HL-60/S4 treated with phorbol 12-myristate 13-acetate at 8.2 ng/mL for 4 days and 3 days (cell line): ENCODE measurements around the gene LGR4.
"Not testable (repeated sequence)": the region's sequence is repeated elsewhere in the genome, so short reads cannot be mapped to it uniquely, and the experiment has no call there.

Experiments
- in situ Hi-C: fragments of 300-500 bp; cut with MboI; formaldehyde crosslinking; loops from 2 replicates; pipeline ENCODE4 v1.15.0; 2022; ENCODE audit warnings: low sequenced_read_pairs

Gene LGR4

GRCh38 chr11:27472398-27473016 lies at the start of gene LGR4:
Gene LGR4 (minus strand): TSS chr11:27472790. CDS start chr11:27472302, 488 bp downstream.
- in situ Hi-C loops: no loop called here

GRCh38 chr11:27520226-27520625 lies 47.6 kb upstream of the LGR4 start:
- in situ Hi-C loops: no loop called here

GRCh38 chr11:27518518-27518917 lies 45.9 kb upstream of the LGR4 start:
- in situ Hi-C loops: no loop called here

DNA sequence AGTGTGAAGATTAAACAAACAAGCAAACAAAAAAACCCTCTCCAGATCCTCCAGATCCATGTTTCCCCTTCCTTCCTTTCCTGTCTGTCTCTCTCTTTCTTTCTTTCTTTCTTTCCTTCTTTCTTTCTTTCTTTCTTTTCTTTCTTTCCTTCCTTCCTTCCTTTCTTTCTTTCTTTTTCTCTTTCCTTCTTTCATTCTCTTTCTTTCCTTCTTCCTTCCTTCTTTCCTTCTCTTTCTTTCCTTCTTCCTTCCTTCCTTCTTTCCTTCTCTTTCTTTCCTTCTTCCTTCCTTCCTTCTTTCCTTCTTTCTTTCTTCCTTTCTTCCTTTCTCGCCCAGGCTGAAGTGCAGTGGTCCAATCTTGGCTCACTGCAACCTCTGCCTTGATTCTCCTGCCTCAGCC lies 44.9 kb upstream of the LGR4 start:
- in situ Hi-C loops: not testable (repeated sequence)

- in situ Hi-C loops: no loop called here
Observed at GRCh38 chr11:27514558-27514957, 42.0 kb upstream of the LGR4 start.

GRCh38 chr11:27514076-27514475 lies 41.5 kb upstream of the LGR4 start:
- in situ Hi-C loops: no loop called here

DNA sequence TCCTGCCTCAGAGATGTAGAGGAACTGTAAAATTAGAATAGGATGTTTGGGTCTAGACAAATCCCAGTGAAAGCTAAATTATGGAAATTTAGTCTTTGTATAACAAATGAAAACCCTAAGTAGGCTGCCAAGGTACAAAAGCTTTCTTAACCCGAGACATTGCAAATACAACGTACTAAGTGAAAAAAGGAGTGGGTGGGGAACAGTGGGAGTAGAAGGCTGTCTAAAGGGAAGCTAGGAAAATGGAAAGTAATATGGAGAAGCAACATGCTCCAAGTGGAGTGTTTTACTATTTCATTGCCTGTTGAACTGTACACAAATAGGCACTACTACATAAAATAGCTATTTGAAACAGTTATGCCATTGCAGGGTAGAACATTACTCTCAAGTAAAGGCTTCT lies 40.8 kb upstream of the LGR4 start:
- in situ Hi-C loops: no loop called here

DNA sequence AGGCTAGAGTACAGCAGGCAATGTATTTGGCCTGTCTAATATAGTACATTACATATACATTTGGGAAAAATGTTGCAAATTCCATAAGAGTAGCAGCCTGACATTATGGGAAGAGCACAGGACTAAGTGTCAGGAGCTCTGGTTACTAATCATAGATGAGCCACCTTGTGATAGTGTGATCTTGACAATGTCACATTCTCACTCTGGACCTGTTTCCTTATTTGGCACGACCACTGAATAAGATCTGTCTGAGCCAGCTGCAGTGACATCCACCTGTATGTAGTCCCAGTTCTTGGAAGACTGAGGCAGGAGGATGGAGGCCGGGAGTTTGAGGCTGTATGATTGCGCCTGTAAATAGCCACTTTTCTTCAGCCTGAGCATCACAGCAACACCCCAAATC lies 39.6 kb upstream of the LGR4 start:
- in situ Hi-C loops: no loop called here

GRCh38 chr11:27509908-27510307 lies 37.3 kb upstream of the LGR4 start:
- in situ Hi-C loops: no loop called here

DNA sequence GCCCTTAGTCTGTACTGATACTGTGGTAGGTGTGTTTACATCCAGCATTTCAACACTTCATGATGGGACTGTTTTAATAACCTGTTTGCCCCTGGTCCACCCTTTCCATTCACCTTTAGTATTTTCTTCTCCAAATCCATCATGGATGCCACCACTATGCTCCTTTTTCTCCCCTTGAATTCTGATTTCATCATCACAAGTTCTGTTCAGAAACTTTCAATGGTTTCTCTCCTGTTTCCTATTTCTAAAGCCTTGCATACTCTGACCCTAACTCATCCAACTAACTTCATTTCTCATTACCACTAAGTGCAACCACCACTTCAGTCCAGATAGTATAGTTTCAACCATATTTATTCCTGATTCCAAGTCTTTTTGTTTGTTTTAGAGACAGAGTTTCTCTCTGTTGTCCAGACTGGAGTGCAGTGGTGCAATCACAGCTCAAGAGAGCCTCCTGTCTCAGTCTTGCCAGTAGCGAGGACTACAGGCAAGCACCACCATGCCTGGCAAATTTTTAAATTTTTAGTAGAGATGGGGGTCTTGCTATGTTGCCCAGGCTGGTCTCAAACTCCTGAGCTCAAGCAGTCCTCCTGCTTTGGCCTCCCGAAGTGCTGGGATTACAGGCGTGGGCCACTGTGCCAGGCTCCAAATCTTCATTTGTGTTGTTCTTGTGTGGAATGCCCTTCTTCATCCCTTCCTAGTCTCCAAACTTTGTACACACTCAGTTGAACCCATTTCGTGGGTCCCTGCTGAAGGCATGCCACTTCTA lies 35.1 kb upstream of the LGR4 start:
- in situ Hi-C loops: no loop called here

DNA sequence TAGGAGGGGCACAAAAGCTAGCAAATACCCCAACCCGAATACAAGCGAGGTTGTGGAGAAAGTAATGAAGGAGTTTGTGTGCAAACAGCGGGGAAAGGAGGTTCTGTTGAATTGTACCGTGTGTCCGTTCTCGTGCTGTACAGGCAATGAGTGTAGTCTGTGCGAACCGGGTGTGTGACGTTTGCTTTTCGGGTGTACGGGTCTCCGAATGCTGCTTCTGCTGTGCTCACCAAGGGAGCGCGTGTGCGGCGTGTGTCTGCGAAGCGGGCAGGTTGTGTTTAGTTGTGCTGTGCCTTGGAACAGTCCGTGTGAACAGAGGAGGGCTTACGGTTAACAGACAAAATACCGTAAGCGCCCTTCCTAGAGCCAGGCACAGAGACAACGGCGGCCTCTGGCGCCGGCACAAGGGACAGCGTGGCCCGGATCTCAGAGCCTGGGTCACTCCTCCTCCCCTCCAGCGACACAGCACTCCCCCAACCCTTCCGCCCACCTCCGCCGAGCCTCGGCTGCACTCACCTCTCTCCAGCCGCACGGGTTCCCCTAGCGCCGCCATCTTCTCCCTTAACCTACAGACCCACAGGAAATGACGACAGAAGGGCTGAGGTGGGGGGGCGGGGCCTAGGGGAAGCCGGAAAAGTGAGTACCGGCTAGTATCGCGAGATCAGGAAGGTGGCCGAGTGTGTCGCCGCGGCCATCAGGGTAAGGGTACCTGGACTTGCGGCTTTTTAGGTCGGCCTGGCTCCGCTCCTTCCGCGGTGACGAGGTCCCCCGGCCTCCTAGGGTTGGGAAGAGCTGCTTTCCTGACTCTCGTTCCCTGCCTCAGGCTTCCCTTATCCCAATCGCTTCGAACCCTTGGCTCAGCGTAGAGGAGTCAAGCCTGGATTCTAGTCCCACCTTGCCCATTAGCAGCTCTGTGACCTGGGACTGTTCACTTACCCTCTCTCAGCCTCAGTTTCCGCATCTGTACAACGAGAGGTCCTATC lies 33.9 kb upstream of the LGR4 start, which contains the start of gene LIN7C:
LIN7C (minus strand) TSS at position 570 of the 983 bp plus-strand sequence; CDS start at position 553, 17 bp downstream.
- in situ Hi-C loops: no loop called here

DNA sequence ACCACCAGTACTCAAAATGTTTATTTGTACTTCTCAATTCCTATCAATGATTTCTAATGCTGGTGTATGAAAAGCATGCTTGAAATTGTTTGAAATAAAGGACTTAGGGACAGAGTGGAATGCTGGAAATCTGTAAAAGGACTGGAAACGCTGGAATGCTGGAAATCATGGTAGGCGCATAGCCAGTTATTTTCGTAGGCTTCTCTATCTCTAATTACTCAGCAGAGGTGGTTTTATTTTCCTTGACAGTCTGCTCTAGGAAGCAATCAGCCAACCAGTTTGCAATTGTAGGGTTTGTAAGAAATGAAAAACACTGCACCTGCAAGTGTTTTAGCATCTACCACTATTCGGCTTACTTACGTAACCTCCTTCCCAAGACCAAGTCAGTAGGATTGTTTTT lies 33.2 kb upstream of the LGR4 start:
- in situ Hi-C loops: no loop called here

DNA sequence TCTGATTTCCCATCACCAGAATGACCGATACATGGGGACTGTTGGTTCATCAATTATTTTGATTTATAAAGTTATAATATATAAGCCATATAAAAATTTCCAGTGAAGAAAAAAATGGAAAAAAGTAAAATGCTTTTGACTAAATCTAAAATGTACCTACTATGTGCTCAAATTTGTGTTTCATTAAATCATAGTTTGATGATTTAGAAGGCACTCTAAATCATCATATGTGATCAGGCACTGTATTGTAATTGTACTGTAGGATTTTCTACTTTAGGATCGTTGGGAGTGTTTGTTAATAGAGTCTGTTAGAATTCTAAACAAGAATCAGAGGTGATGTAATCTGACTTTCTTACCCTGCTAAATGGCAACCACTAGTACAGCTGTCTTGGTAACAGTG lies 31.6 kb upstream of the LGR4 start:
- in situ Hi-C loops: no loop called here

- in situ Hi-C loops: no loop called here
Observed at GRCh38 chr11:27501100-27501499, 28.5 kb upstream of the LGR4 start.

GRCh38 chr11:27497911-27498310 lies 25.3 kb upstream of the LGR4 start:
- in situ Hi-C loops: loop anchor here (10.0 kb wide), 1 partner anchor 313 kb away; no protein-coding TSS in a partner anchor

- in situ Hi-C loops: loop anchor here (10.0 kb wide), 1 partner anchor 313 kb away; no protein-coding TSS in a partner anchor
Observed at GRCh38 chr11:27497284-27497866, 24.8 kb upstream of the LGR4 start.

DNA sequence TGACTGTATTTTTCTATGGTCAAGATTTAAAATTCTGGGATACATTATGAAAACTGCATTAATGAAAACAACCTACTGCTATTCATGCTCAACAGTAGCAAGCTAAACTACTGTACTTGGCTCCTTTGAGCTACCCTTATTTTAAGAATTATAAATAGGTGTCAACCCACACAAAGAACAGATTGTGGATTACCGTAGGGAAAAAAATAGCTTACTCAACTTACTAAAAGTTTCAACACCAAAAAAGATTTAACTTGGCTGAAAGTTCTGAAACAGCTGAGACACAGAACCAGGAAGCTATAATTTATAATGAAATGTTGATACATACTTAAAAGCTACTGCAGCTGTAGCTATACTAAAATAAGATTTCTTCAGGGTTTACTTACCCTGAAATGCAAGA lies 23.9 kb upstream of the LGR4 start:
- in situ Hi-C loops: loop anchor here (10.0 kb wide), 1 partner anchor 312 kb away; no protein-coding TSS in a partner anchor

DNA sequence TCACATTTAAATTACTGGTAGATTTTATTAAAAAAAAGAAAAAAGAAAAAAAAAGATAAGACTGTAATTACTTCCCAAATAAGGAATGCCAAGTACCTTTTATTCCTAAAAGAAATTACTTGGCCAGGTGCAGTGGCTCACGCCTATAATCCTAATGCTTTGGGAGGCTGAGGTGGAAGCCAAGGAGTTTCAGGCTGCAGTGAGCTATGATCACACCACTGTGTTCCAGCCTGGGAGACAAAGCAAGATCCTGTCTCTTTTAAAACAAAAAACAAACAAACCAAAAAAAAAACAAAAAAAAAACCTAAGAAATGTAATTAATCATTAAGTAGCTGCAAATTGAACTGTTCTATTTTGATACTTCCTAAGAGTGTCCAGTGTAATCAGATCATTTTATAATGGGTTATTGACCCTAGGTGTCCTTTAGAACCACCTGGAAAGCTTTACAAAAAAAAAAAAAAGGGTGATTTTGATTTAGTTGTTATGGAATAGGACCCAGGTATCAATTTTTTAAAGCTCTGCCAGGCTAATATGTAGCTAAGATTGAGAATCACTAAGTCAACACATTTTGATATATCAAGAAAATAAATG lies 23.2 kb upstream of the LGR4 start:
- in situ Hi-C loops: loop anchor here (10.0 kb wide), 1 partner anchor 311 kb away; no protein-coding TSS in a partner anchor

GRCh38 chr11:27489092-27489491 lies 16.5 kb upstream of the LGR4 start:
- in situ Hi-C loops: no loop called here

DNA sequence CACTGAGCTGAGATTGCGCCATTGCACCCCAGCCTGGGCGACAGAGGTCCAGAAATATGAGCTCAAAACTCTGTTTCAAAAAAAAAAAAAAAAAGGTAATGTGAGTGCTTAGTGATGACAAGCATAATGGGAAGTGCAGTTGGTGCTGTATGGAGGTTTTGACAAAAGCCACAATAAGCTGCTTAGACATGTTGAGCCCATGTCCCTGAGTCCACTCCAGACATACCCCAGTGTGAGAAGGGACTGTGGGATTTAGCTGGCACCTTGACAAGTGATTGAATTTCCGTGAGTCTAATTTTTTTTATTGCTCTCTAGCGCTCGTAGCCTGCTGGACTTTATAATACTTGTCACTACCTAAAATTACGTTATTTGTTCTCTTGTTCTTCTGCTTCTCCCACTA lies 15.1 kb upstream of the LGR4 start:
- in situ Hi-C loops: no loop called here
